ENCODE results near the gene PPP6R3.
"Not testable (repeated sequence)": the region's sequence is repeated elsewhere in the genome, so short reads cannot be mapped to it uniquely, and the experiment has no call there.

The PPP6R3 gene

GRCh38 chr11:68457216-68457897 is 3.2 kb upstream of the PPP6R3 start:
- no peak for DNase-seq (ENCODE audit: low read depth in 2 of 2)

- no peak for DNase-seq (ENCODE audit: low read depth in 2 of 2)
Observed at GRCh38 chr11:68457898-68458249, 2.7 kb upstream of the PPP6R3 start.

GRCh38 chr11:68458340-68458739 is 2.2 kb upstream of the PPP6R3 start:
- DNase-seq (ENCODE audit: low read depth in 2 of 2) = not testable (repeated sequence)

- DNase-seq (ENCODE audit: low read depth in 2 of 2) = peak; percentile 87 to 95
Observed at GRCh38 chr11:68459886-68460740, 439 bp upstream of the PPP6R3 start.

- DNase-seq (ENCODE audit: low read depth in 2 of 2) = no peak
Observed at GRCh38 chr11:68461575-68461917, 994 bp downstream of the PPP6R3 start.

- no peak for DNase-seq (ENCODE audit: low read depth in 2 of 2)
Observed at GRCh38 chr11:68463714-68464113, 3.2 kb downstream of the PPP6R3 start.

GRCh38 chr11:68467201-68467834 is 6.8 kb downstream of the PPP6R3 start:
- no peak for DNase-seq (ENCODE audit: low read depth in 2 of 2)

- DNase-seq (ENCODE audit: low read depth in 2 of 2) = no peak
Observed at GRCh38 chr11:68468217-68468828, 7.8 kb downstream of the PPP6R3 start.

- no peak for DNase-seq (ENCODE audit: low read depth in 2 of 2)
Observed at GRCh38 chr11:68469122-68469521, 8.6 kb downstream of the PPP6R3 start.

GRCh38 chr11:68469642-68470041 is 9.1 kb downstream of the PPP6R3 start:
- DNase-seq (ENCODE audit: low read depth in 2 of 2) = no peak

- no peak for DNase-seq (ENCODE audit: low read depth in 2 of 2)
Observed at GRCh38 chr11:68470304-68470811, 9.8 kb downstream of the PPP6R3 start.

- DNase-seq (ENCODE audit: low read depth in 2 of 2) = peak in 1 of 2 donors; percentile 18
Observed at GRCh38 chr11:68471360-68472340, 11.1 kb downstream of the PPP6R3 start.

- DNase-seq (ENCODE audit: low read depth in 2 of 2) = no peak
Observed at GRCh38 chr11:68472778-68473177, 12.2 kb downstream of the PPP6R3 start.

GRCh38 chr11:68473693-68474092 is 13.1 kb downstream of the PPP6R3 start:
- DNase-seq (ENCODE audit: low read depth in 2 of 2) = no peak

GRCh38 chr11:68475626-68476025 is 15.1 kb downstream of the PPP6R3 start:
- not testable (repeated sequence) for DNase-seq (ENCODE audit: low read depth in 2 of 2)

GRCh38 chr11:68479390-68479789 is 18.8 kb downstream of the PPP6R3 start:
- DNase-seq (ENCODE audit: low read depth in 2 of 2) = no peak

GRCh38 chr11:68480193-68480592 is 19.6 kb downstream of the PPP6R3 start:
- no peak for DNase-seq (ENCODE audit: low read depth in 2 of 2)

- no peak for DNase-seq (ENCODE audit: low read depth in 2 of 2)
Observed at GRCh38 chr11:68480852-68481510, 20.4 kb downstream of the PPP6R3 start.

GRCh38 chr11:68481579-68482240 is 21.2 kb downstream of the PPP6R3 start:
- DNase-seq (ENCODE audit: low read depth in 2 of 2) = no peak

- no peak for DNase-seq (ENCODE audit: low read depth in 2 of 2)
Observed at GRCh38 chr11:68488623-68489022, 28.1 kb downstream of the PPP6R3 start.
